Stimulated activated CD8-positive, alpha-beta memory T cell treated with anti-CD3 and anti-CD28 coated beads, Interleukin-2, amount 100 ng/mL, for 48 hours (primary cell): ENCODE measurements around the gene B4GALT5.

ENCODE experiments used
- DNase-seq, 2 donors: peaks; one replicate each; pipeline ENCODE4 v3.0.0-alpha.2; 2020; ENCODE audit warnings: low read depth in 2 of 2

B4GALT5 gene

GRCh38 chr20:49700411-49701185 is 13.1 kb downstream of the B4GALT5 start:
- no peak for DNase-seq

- no peak for DNase-seq
These were observed 14.3 kb downstream of the B4GALT5 start for GRCh38 chr20:49699200-49699992.

GRCh38 chr20:49698477-49698876 is 15.2 kb downstream of the B4GALT5 start:
- DNase-seq, result no peak

- no peak for DNase-seq
These were observed 16.6 kb downstream of the B4GALT5 start for GRCh38 chr20:49697071-49697470.

DNA sequence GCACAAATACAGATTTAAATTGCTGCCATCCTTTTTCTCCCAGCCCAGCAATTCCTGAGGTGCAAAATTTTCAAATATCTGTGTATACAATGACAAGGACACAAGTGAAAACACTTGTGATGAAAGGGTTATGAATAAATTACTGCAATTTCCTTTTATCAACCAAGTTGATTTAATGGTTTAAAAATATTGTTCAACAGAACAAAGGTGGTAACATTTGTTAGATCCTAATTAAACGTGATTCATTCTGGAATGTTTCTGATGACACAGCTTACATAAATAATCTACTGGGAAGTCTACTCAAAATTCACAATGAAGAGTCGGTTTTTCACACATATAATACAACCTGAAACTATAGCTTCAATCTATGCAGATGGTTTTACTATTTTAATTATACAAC is 17.1 kb downstream of the B4GALT5 start:
- DNase-seq, result no peak

- no peak for DNase-seq
These were observed 17.8 kb downstream of the B4GALT5 start for GRCh38 chr20:49695830-49696229.

DNA sequence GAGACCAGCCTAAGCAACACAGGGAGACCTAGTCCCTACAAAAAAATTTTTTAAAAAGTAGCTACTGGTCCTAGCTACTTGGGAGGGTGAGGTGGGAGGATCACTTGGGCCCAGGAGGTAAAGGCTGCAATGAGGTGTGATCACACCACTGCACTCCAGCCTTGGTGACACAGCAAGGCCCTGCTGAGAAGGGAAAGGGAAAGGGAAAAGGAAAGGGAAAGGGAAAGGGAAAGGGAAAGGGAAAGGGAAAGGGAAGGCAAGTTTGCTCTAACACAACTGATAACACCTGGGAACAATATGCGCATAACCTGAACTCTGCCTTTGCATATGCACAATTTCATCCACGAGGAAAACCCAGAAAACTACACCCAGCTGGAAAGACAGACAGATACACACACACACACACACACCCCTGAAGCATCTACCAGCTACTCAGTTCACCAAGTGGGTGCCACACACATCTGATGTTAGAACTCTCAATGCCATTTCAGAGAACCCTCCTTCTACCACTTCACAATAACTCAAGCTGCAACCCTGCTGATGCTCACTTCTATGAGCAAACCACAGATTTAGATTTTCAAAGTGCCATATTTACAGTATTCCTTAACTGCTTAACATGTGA is 19.1 kb downstream of the B4GALT5 start:
- no peak for DNase-seq

DNA sequence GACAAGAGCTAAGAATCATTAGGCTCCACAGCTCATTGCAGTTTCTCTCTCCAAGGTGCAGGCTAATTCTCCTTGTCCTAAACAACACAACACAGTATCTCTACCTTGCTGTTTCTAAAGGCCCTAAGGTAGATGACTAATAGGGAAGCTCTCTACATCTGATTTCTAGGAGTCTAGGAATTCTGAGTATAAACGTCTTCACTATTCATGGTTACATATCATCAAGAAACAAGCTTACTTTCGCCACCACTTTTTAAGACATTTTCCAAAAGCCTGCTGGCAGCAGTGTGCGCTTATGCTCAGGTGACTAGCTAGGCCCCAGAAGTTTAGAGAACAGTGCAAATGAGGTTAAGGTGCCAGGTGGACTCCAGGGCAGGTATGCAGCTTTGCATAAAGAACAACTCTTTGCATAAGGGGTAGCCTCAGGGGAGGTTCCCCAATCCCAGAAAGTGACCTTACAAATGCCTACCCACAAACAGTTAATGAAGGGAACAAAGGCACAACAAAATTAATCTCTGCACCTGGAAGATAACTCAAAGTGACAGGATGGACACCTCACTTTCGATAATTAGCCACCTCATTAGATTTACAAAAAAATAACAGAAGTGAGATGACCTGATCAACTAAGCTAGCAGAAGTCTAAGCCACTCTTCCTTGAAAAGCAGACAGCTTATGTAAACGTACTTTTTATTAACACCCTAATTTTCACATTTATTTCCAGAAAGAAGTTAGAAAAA is 20.1 kb downstream of the B4GALT5 start:
- no peak for DNase-seq

- no peak for DNase-seq
These were observed 20.7 kb downstream of the B4GALT5 start for GRCh38 chr20:49692941-49693340.

GRCh38 chr20:49691818-49692568 is 21.7 kb downstream of the B4GALT5 start:
- no peak for DNase-seq

DNA sequence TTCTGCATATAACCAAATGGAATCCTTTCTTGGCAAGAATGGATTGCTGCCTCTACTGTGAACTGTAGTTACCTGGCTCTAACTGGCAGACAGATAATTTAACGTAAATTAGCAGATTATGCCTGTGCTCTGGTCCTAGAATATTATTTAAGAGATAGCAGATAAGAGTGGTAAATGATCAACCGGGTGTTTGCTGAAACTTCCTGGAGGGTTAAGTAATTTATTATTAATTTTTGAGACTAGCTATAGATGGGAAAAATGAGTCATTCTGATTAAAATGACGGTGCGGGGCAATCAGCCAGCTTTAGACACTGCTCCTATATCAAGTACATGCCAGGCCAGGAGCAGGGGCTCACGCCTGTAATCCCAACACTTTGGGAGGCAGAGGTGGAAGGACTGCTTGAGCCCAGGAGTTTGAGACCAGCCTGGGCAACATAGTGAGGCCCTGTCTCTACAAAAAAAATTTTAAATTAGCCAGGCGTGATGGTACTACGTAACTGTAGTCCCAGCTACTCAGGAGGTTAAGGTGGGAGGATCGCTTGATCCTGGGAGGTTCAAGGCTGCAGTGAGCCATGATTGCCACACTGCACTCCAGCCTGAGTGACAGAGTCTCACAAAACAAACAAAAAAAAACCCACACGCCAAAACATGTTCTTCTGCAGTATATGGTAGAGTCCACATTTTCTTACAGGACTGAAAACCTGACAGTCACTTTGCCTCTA is 22.6 kb downstream of the B4GALT5 start:
- DNase-seq, result no peak

GRCh38 chr20:49687595-49688567 is 25.8 kb downstream of the B4GALT5 start:
- no peak for DNase-seq

GRCh38 chr20:49685809-49686208 is 27.9 kb downstream of the B4GALT5 start:
- no peak for DNase-seq

GRCh38 chr20:49685161-49685601 is 28.5 kb downstream of the B4GALT5 start:
- DNase-seq, result no peak

- no peak for DNase-seq
These were observed 29.2 kb downstream of the B4GALT5 start for GRCh38 chr20:49684335-49684997.

GRCh38 chr20:49682798-49683197 is 30.9 kb downstream of the B4GALT5 start:
- DNase-seq, result no peak

- no peak for DNase-seq
These were observed 31.4 kb downstream of the B4GALT5 start for GRCh38 chr20:49682278-49682677.

DNA sequence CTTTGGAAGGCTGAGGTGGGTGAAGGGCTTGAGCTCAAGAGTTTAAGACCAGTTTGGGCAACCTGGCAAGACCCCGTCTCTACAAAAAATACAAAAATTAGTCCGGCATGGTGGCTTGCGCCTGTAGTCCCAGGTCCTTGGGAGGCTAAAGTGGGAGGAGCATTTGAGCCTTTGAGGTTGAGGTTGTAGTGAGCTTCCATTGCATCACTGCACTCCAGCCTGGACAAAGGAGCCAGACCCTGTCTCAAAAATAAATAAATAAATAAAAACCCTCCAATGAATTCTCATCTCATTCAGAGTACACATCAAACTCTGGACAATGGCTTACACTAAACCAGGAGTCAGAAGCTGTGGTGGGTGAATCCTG is 31.8 kb downstream of the B4GALT5 start:
- no peak for DNase-seq

DNA sequence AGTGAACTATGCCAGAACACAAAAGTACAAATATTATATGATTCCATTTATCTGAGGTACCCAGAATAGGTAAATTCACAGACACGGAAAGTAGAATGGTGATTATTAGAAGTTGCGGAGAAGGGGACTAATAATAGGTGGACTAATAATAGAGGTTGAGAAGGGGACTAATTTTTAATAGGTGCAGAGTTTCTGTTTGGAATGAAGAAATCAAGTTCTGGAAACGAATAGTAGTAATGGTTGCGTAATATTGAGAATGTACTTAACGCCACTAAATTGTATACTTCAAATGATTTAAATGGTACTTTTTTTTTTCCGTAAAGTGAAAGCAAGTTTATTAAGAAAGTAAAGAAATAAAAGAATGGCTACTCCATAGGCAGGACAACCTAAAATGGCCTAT is 33.2 kb downstream of the B4GALT5 start:
- no peak for DNase-seq
